ENCODE measurements around the gene LYST.

Gene LYST

DNA sequence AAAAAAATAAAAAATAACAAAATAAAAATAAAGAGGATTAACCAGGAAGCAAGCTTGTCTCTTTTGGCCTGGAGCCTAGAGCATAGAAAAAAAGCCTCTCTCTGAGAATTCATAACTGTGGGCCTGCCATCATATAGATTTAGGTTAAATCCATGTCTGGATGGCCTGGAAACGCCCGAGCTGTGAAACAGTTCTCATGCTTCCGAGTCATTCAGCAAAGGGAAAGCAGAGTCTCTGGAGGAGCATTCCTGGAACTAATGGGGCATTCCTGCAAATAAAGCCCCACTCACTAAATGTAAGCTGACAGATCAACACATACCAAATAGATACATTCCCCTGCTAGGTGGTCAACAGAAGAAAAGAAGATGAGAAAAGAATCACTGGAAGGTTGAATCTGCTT lies 141.3 kb downstream of the LYST start:
- no peaks in the 10 kb centered on the region for H3K4me1 ChIP-seq (ENCODE audit: control insufficient read depth in 1 of 2, insufficient read depth in 1 of 2, low read depth in 1 of 2, low read length in 1 of 2)
- H3K27me3 ChIP-seq, result no peaks in the 10 kb centered on the region
- H3K27ac ChIP-seq, result no peak overlapping the region
- no peak overlapping the region for H3K4me3 ChIP-seq (ENCODE audit: low read depth in 1 of 2, low read length in 1 of 2)
- TF ChIP-seq, protein P1, sequence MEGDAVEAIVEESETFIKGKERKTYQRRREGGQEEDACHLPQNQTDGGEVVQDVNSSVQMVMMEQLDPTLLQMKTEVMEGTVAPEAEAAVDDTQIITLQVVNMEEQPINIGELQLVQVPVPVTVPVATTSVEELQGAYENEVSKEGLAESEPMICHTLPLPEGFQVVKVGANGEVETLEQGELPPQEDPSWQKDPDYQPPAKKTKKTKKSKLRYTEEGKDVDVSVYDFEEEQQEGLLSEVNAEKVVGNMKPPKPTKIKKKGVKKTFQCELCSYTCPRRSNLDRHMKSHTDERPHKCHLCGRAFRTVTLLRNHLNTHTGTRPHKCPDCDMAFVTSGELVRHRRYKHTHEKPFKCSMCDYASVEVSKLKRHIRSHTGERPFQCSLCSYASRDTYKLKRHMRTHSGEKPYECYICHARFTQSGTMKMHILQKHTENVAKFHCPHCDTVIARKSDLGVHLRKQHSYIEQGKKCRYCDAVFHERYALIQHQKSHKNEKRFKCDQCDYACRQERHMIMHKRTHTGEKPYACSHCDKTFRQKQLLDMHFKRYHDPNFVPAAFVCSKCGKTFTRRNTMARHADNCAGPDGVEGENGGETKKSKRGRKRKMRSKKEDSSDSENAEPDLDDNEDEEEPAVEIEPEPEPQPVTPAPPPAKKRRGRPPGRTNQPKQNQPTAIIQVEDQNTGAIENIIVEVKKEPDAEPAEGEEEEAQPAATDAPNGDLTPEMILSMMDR (IDR thresholded peaks at IDR 0.05), result no peak
- H3K36me3 ChIP-seq, result peaks cover 100% of the 10 kb centered on the region
- H3K9me3 ChIP-seq, result no peaks in the 10 kb centered on the region

DNA sequence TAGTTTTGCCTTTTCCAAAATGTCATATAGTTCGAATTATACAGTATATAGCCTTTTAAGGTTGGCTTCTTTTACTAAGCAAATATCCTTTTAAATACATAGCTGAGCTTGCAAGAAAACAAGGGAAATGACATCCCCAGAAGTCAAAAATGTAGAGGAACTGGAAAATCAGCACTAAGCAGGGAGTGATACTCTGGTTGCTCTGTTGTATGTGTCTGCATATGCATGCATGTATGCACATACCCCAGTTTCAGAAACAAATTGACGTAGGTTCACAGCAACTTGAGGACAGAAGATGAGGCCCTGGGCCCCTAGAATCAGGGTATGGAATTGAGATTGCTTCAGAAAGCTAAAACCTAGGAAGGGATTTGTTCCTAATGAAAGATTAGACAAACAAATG lies 142.0 kb downstream of the LYST start:
- H3K9me3 ChIP-seq, result no peaks in the 10 kb centered on the region
- H3K27ac ChIP-seq, result no peak overlapping the region
- TF ChIP-seq, protein P1 (IDR thresholded peaks at IDR 0.05), result no peak
- no peaks in the 10 kb centered on the region for H3K27me3 ChIP-seq
- no peaks in the 10 kb centered on the region for H3K4me1 ChIP-seq (ENCODE audit: control insufficient read depth in 1 of 2, insufficient read depth in 1 of 2, low read depth in 1 of 2, low read length in 1 of 2)
- no peak overlapping the region for H3K4me3 ChIP-seq (ENCODE audit: low read depth in 1 of 2, low read length in 1 of 2)
- peaks cover 100% of the 10 kb centered on the region for H3K36me3 ChIP-seq

DNA sequence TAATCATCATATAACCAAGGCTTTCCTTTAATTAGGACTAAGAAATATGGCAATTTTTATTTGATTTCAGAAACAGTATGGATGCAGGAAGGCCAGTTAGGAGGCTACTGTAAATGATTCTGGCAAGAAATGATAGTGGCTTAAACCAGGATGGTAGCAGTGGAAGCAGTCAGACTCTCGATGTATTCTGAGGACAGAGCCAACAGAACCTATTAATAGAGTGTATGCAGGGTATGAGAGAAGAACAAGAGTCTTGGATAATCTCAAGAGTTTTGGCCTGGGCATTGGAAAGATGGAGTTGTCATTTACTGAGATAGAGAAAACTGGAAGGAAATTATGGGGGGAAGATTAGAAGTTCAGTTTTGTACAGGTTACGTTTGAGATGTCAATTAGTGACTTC lies 143.8 kb downstream of the LYST start:
- Histone ChIP-seq H3K9me3 (no peaks in the 10 kb centered on the region), H3K27ac (no peak overlapping the region), H3K36me3 (peaks cover 100% of the 10 kb centered on the region), H3K4me3 (ENCODE audit: low read depth in 1 of 2, low read length in 1 of 2) (no peak overlapping the region), H3K4me1 (ENCODE audit: control insufficient read depth in 1 of 2, insufficient read depth in 1 of 2, low read depth in 1 of 2, low read length in 1 of 2) (no peaks in the 10 kb centered on the region), H3K27me3 (no peaks in the 10 kb centered on the region)
- TF ChIP-seq, protein P1 (IDR thresholded peaks at IDR 0.05), result no peak

DNA sequence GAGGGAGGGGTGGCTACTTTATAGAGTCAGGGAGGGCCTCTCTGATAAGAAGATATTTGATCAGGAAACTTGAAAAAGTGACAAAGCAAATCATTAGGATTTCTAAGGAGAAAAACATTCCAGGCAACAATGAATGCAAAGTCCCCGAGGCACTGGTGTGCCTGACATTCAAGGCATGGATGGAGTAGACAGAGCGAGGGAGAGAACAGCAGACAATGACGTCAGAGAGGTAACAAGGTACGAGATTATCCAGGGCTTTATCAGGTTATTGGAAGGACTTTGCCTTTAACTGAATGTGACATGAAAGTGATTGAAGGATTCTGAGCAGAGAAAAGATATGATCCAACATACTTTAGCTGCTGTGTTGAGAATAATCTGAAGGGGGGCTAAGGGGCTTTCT lies 144.7 kb downstream of the LYST start:
- no peaks in the 10 kb centered on the region for H3K4me1 ChIP-seq (ENCODE audit: control insufficient read depth in 1 of 2, insufficient read depth in 1 of 2, low read depth in 1 of 2, low read length in 1 of 2)
- TF ChIP-seq, protein P1 (IDR thresholded peaks at IDR 0.05), result no peak
- no peak overlapping the region for H3K27ac ChIP-seq
- peaks cover 100% of the 10 kb centered on the region for H3K36me3 ChIP-seq
- H3K9me3 ChIP-seq, result no peaks in the 10 kb centered on the region
- H3K27me3 ChIP-seq, result no peaks in the 10 kb centered on the region
- H3K4me3 ChIP-seq (ENCODE audit: low read depth in 1 of 2, low read length in 1 of 2), result no peak overlapping the region

DNA sequence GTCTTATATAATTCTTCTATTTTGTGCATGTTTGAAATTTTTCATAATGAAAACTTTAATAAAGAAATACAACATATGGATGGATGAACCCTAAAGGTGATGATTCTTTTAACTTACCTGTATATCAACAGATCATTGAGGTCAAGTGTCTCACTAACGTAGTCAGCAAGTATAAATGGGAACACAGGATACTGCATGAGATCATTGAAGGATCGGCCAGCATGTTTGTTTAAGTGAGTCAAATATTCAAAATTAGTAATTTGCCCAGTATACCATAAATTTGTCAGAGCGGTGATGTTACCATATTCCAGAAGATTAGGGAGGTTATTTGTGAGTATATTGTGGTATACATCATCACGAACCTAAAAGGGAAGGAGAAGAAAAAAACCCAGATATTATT lies 146.2 kb downstream of the LYST start:
- H3K27ac ChIP-seq, result no peak overlapping the region
- TF ChIP-seq, protein P1 (IDR thresholded peaks at IDR 0.05), result no peak
- H3K27me3 ChIP-seq, result no peaks in the 10 kb centered on the region
- H3K4me3 ChIP-seq (ENCODE audit: low read depth in 1 of 2, low read length in 1 of 2), result no peak overlapping the region
- H3K4me1 ChIP-seq (ENCODE audit: control insufficient read depth in 1 of 2, insufficient read depth in 1 of 2, low read depth in 1 of 2, low read length in 1 of 2), result no peaks in the 10 kb centered on the region
- H3K36me3 ChIP-seq, result peaks cover 100% of the 10 kb centered on the region
- H3K9me3 ChIP-seq, result no peaks in the 10 kb centered on the region

Data from neutrophil (primary cell).